IMR-90 (cell line): ENCODE measurements around the gene ARL4A. TPM values are rescaled to one million over a fixed set of nuclear protein-coding genes. Genes with fewer than 3 reads are reported as not detected.

ENCODE experiments used
- ATAC-seq: fragments of 200-7000 bp; cut with Tn5 transposase; 2 replicates; pipeline ENCODE4 v1.9.1; 2020; ENCODE audit warnings: low read depth, mild to moderate bottlenecking, moderate library complexity
- BruUV-seq: library from RNA; stranded (reverse); fragments of 400-500 nt; replicated peaks from 2 replicates; lab custom pipeline; 2021; lab: Mats Ljungman, UMichigan
- CTCF ChIA-PET: fragments of 300-600 bp; formaldehyde crosslinking; extraction: SDS; loops from one replicate; lab custom pipeline; 2021; ENCODE audit warnings: antibody characterized with exemption; lab: Yijun Ruan, JAX
- POLR2A ChIA-PET: fragments of 300-600 bp; sonication (Branson Sonifier 250); formaldehyde crosslinking; loops from one replicate; lab custom pipeline; 2022; ENCODE audit warnings: antibody characterized with exemption; ENCODE audit not compliant: unreplicated experiment; lab: Charles Lee
- DNase-seq: peaks from one replicate; pipeline ENCODE4 v3.0.0; 2013
- H2AFZ ChIP-seq: replicated peaks from 2 replicates; pipeline ENCODE3; 2013; ENCODE audit warnings: low read length, mild to moderate bottlenecking; ENCODE audit not compliant: poor library complexity
- H2AK5ac ChIP-seq: 2 replicates; pipeline ENCODE4 v1.6.1; 2013; ENCODE audit warnings: low read depth, low read length, inconsistent platforms
- H2AK9ac ChIP-seq: replicated peaks from 2 replicates; pipeline ENCODE3; 2013; ENCODE audit warnings: mild to moderate bottlenecking, low read depth, low read length, moderate library complexity; ENCODE audit not compliant: poor library complexity
- H2BK120ac ChIP-seq: 2 replicates; pipeline ENCODE4 v1.6.1; 2013; ENCODE audit warnings: low read depth, low read length, inconsistent platforms
- H2BK15ac ChIP-seq: 3 replicates; pipeline ENCODE4 v1.6.1; 2013; ENCODE audit warnings: low read depth, low read length, inconsistent platforms
- H2BK20ac ChIP-seq: 2 replicates; pipeline ENCODE4 v1.6.1; 2013; ENCODE audit warnings: low read depth, mild to moderate bottlenecking, inconsistent platforms, low read length, moderate library complexity
- H2BK5ac ChIP-seq: 2 replicates; pipeline ENCODE4 v1.6.1; 2013; ENCODE audit warnings: mild to moderate bottlenecking, low read depth, low read length, inconsistent platforms; ENCODE audit not compliant: poor library complexity, severe bottlenecking
- H3K14ac ChIP-seq: replicated peaks from 2 replicates; pipeline ENCODE4 v1.6.1; 2013; ENCODE audit warnings: low read depth, low read length, inconsistent platforms
- H3K18ac ChIP-seq: 2 replicates; pipeline ENCODE4 v1.6.1; 2013; ENCODE audit warnings: low read depth, low read length, control low read depth
- H3K23ac ChIP-seq: 2 replicates; pipeline ENCODE4 v1.6.1; 2013; ENCODE audit warnings: low read depth, low read length, inconsistent platforms
- H3K27ac ChIP-seq: 2 replicates; pipeline ENCODE4 v1.5.1; 2013; ENCODE audit warnings: mild to moderate bottlenecking, control low read depth, low read length; ENCODE audit not compliant: insufficient read depth
- H3K27me3 ChIP-seq: 2 replicates; pipeline ENCODE4 v1.6.1; 2013; ENCODE audit warnings: low read length; ENCODE audit not compliant: control insufficient read depth, insufficient read depth
- H3K36me3 ChIP-seq: 2 replicates; pipeline ENCODE4 v1.6.1; 2013; ENCODE audit warnings: low read length, mixed read lengths; ENCODE audit not compliant: control insufficient read depth, insufficient read depth
- H3K4ac ChIP-seq: 2 replicates; pipeline ENCODE4 v1.6.1; 2013; ENCODE audit warnings: low read depth, low read length, inconsistent platforms
- H3K4me1 ChIP-seq: 2 replicates; pipeline ENCODE4 v1.6.1; 2013; ENCODE audit warnings: low read length, mixed read lengths; ENCODE audit not compliant: control insufficient read depth, insufficient read depth
- H3K4me2 ChIP-seq: 2 replicates; pipeline ENCODE4 v1.6.1; 2013; ENCODE audit warnings: low read depth, mild to moderate bottlenecking, control low read depth, low read length, moderate library complexity
- H3K4me3 ChIP-seq: 2 replicates; pipeline ENCODE4 v1.5.1; 2013; ENCODE audit warnings: low read depth, mild to moderate bottlenecking, control low read depth, low read length, moderate library complexity; ENCODE audit not compliant: insufficient read depth
- H3K56ac ChIP-seq: 2 replicates; pipeline ENCODE4 v1.6.1; 2013; ENCODE audit warnings: low read length, inconsistent platforms; ENCODE audit not compliant: insufficient read depth; ENCODE audit errors: extremely low read depth
- H3K79me1 ChIP-seq, 2 experiments: 2 replicates each; pipeline ENCODE4 v1.6.1; 2013; ENCODE audit warnings: low read length in 2 of 2, inconsistent platforms in 1 of 2, low read depth in 1 of 2
- H3K9ac ChIP-seq: 2 replicates; pipeline ENCODE4 v1.6.1; 2013; ENCODE audit warnings: low read depth, low read length, control low read depth
- H3K9me1 ChIP-seq: 2 replicates; pipeline ENCODE4 v1.6.1; 2013; ENCODE audit warnings: low read length, inconsistent platforms; ENCODE audit not compliant: insufficient read depth
- H3K9me3 ChIP-seq: 2 replicates; pipeline ENCODE4 v1.6.1; 2013; ENCODE audit warnings: low read length; ENCODE audit not compliant: control insufficient read depth, insufficient read depth
- H4K20me1 ChIP-seq: 2 replicates; pipeline ENCODE4 v1.6.1; 2013; ENCODE audit warnings: low read length, inconsistent platforms; ENCODE audit not compliant: insufficient read depth
- H4K5ac ChIP-seq: 2 replicates; pipeline ENCODE4 v1.6.1; 2013; ENCODE audit warnings: mild to moderate bottlenecking, low read depth, low read length, control low read depth
- H4K8ac ChIP-seq, 2 experiments: 2 replicates each; pipeline ENCODE4 v1.6.1; 2013; ENCODE audit warnings: low read depth in 2 of 2, low read length in 2 of 2, control low read depth in 1 of 2, inconsistent platforms in 1 of 2
- H4K91ac ChIP-seq: 2 replicates; pipeline ENCODE4 v1.6.1; 2013; ENCODE audit warnings: low read depth, low read length, inconsistent platforms; ENCODE audit not compliant: insufficient read depth
- BHLHE40 ChIP-seq: fragments of 150-350 bp; IDR thresholded peaks from 2 replicates; pipeline ENCODE4 v1.6.1; 2016; ENCODE audit warnings: mild to moderate bottlenecking, low read depth, low read length
- CEBPB ChIP-seq: IDR thresholded peaks from 2 replicates; pipeline ENCODE4 v1.6.1; 2012; ENCODE audit warnings: low read depth, low read length, improper control_type of control experiment
- CHD1 ChIP-seq: IDR thresholded peaks from 2 replicates; pipeline ENCODE4 v1.6.1; 2012; ENCODE audit warnings: low read depth, low read length, improper control_type of control experiment
- CTCF ChIP-seq: conservative IDR thresholded peaks from 2 replicates; pipeline ENCODE4 v1.5.1; 2012; ENCODE audit warnings: mild to moderate bottlenecking, low read depth, low read length, improper control_type of control experiment
- FOS ChIP-seq: fragments of 150-350 bp; IDR thresholded peaks from 2 replicates; pipeline ENCODE4 v1.6.1; 2016; ENCODE audit warnings: low read depth, low read length
- MAFK ChIP-seq: IDR thresholded peaks from 2 replicates; pipeline ENCODE4 v1.6.1; 2012; ENCODE audit warnings: low read depth, low read length, improper control_type of control experiment
- MXI1 ChIP-seq: IDR thresholded peaks from 2 replicates; pipeline ENCODE4 v1.6.1; 2012; ENCODE audit warnings: low read depth, mild to moderate bottlenecking, low read length, moderate library complexity, borderline replicate concordance
- NFE2L2 ChIP-seq: fragments of 150-350 bp; IDR thresholded peaks from 2 replicates; pipeline ENCODE4 v1.6.1; 2016; ENCODE audit warnings: low read depth, mild to moderate bottlenecking, low read length
- POLR2A ChIP-seq: IDR thresholded peaks from 2 replicates; pipeline ENCODE4 v1.6.1; 2012; ENCODE audit warnings: mild to moderate bottlenecking, low read depth, low read length
- RAD21 ChIP-seq: IDR thresholded peaks from 2 replicates; pipeline ENCODE4 v1.6.1; 2012; ENCODE audit warnings: low read length, improper control_type of control experiment
- RCOR1 ChIP-seq: IDR thresholded peaks from 2 replicates; pipeline ENCODE4 v1.6.1; 2012; ENCODE audit warnings: mild to moderate bottlenecking, low read length, improper control_type of control experiment; ENCODE audit not compliant: insufficient replicate concordance
- RFX5 ChIP-seq: IDR thresholded peaks from 2 replicates; pipeline ENCODE4 v1.8.0; 2012; ENCODE audit warnings: low read depth, mild to moderate bottlenecking, low read length, moderate library complexity
- WGBS, 2 experiments: methylation state at CpG; one replicate each; pipeline versions ENCODE4 v1.1.5 to v1.1.7; 2013; ENCODE audit warnings: missing lambda C conversion rate in 2 of 2; ENCODE audit not compliant: insufficient read length in 1 of 2; ENCODE audit errors: extremely low coverage in 2 of 2; 5-methylcytosine and 5-hydroxymethylcytosine counted together
- dilution Hi-C: fragments of 300-500 bp; cut with HindIII; formaldehyde crosslinking; loops from one replicate; pipeline ENCODE4 v1.14.3; 2018; ENCODE audit warnings: low sequenced_read_pairs; ENCODE audit not compliant: unreplicated experiment
- in situ Hi-C: fragments of 300-500 bp; cut with MboI; formaldehyde crosslinking; loops from 3 replicates; pipeline ENCODE4 v1.14.3; 2019; ENCODE audit warnings: low sequenced_read_pairs, inconsistent platforms, mixed read lengths
- intact Hi-C: fragments of 100-400 bp; cut with micrococcal nuclease; formaldehyde crosslinking; loops from 2 replicates; pipeline ENCODE4 v1.10.0; 2022
- polyA plus RNA-seq, 3 experiments: library from polyadenylated mRNA; depleted of rRNA; stranded (reverse); fragments of >200 nt; gene quantifications; 2 replicates each; pipeline ENCODE4 v1.2.3, GENCODE V29; 2012; ENCODE audit warnings: low replicate concordance in 1 of 3
- total RNA-seq: library from RNA; depleted of rRNA; stranded (reverse); fragments of >200 nt; gene quantifications from 2 replicates; pipeline ENCODE4 v1.2.3, GENCODE V29; 2012
- TF ChIP-seq, protein P1 (sequence below): fragments of 150-350 bp; IDR thresholded peaks from 2 replicates; pipeline ENCODE4 v1.6.1; 2017; ENCODE audit warnings: mild to moderate bottlenecking, antibody characterized with exemption, low read length, low read depth

ARL4A gene
- total and polyA plus RNA-seq, 2 of the 4 experiments (the other 2 are of a cell fraction) = 13.7 to 22.4 TPM

DNA sequence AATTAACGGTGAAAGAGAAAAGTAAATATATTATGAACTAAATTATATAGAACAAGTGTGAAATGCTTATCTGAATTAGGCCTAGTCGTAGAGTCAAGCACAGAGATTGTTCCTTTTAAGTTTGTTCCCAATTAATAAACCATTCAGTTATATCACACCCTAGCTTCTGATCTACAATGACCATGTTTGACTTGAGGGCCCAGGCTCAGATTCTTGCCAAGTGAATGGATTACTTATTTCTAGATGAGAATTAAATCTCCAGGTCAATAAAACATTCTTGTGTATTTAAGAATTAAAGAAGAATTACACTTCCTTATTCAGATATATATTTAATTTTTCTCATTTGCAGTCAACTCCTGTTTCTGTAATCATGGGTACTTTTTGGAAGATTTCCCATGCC is 37.4 kb upstream of the ARL4A start:
- DNase-seq = no peak
- CTCF ChIA-PET = no interaction called here

More for the DNA sequence above, 37.4 kb upstream of the ARL4A start:
- H3K27ac ChIP-seq = no peak overlapping the region
- no peak overlapping the region for H2BK15ac ChIP-seq
- H4K5ac ChIP-seq = no peak overlapping the region
- no peak for TF ChIP-seq CEBPB
- TF ChIP-seq BHLHE40 = no peak
- TF ChIP-seq, protein P1, sequence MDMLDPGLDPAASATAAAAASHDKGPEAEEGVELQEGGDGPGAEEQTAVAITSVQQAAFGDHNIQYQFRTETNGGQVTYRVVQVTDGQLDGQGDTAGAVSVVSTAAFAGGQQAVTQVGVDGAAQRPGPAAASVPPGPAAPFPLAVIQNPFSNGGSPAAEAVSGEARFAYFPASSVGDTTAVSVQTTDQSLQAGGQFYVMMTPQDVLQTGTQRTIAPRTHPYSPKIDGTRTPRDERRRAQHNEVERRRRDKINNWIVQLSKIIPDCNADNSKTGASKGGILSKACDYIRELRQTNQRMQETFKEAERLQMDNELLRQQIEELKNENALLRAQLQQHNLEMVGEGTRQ = no peak
- TF ChIP-seq FOS = no peak
- no peak for TF ChIP-seq POLR2A
- no peak for TF ChIP-seq MXI1
- no peak for TF ChIP-seq MAFK
- TF ChIP-seq RAD21 = no peak
- TF ChIP-seq RCOR1 = no peak
- no peak for TF ChIP-seq CHD1
- TF ChIP-seq NFE2L2 = no peak
- no peak for TF ChIP-seq RFX5
- TF ChIP-seq CTCF = no peak
- no peak overlapping the region for H3K56ac ChIP-seq
- ATAC-seq = no peak
- intact Hi-C loops (no loop called here), dilution Hi-C loops (no loop called here), in situ Hi-C loops (loop anchor here (25.0 kb wide), 1 partner anchor 1337 kb away; the partner anchor contains the start of gene ETV1)
- H3K18ac ChIP-seq = no peak overlapping the region
- no CpG with 5 or more reads among the region's 2 CpGs for WGBS, 2 experiments
- no peaks in the 10 kb centered on the region for H3K27me3 ChIP-seq
- H3K79me1 ChIP-seq = no peaks in the 10 kb centered on the region
- H3K9me1 ChIP-seq = no peaks in the 10 kb centered on the region
- no peak overlapping the region for H2AK9ac ChIP-seq
- no peak overlapping the region for H2BK120ac ChIP-seq
- no peaks in the 10 kb centered on the region for H4K20me1 ChIP-seq
- H2AFZ ChIP-seq = no peak overlapping the region
- H3K36me3 ChIP-seq = no peaks in the 10 kb centered on the region
- no peak overlapping the region for H3K9ac ChIP-seq
- no TSS peak for BruUV-seq
- no peak overlapping the region for H3K4ac ChIP-seq
- no peak overlapping the region for H2AK5ac ChIP-seq
- no peak overlapping the region for H4K8ac ChIP-seq
- peaks cover 3% of the 10 kb centered on the region; the same call in 1 of the 2 replicates for H3K9me3 ChIP-seq
- no peak overlapping the region for H3K4me3 ChIP-seq
- POLR2A ChIA-PET = no interaction called here
- H3K23ac ChIP-seq = no peak overlapping the region
- H2BK5ac ChIP-seq = no peak overlapping the region
- no peak overlapping the region for H3K14ac ChIP-seq
- no peak overlapping the region for H2BK20ac ChIP-seq
- peaks cover 2% of the 10 kb centered on the region; the same call in 1 of the 2 replicates for H3K4me1 ChIP-seq
- H4K91ac ChIP-seq = no peak overlapping the region
- no peak overlapping the region for H3K4me2 ChIP-seq
